K562 (cell line): ENCODE measurements around the gene UQCRHL. TPM values are rescaled to one million over a fixed set of nuclear protein-coding genes. Genes with fewer than 3 reads are reported as not detected.

Source experiments
- ADNP ChIP-seq: fragments of 200-800 bp; sonication (Bioruptor generic); IDR thresholded peaks from 2 replicates; pipeline ENCODE4 v1.6.1; 2016; ENCODE audit warnings: missing genetic modification characterization, missing compliant biosample characterization
- FOXA1 ChIP-seq: fragments of 450-650 bp; IDR thresholded peaks from 2 replicates; pipeline ENCODE4 v1.6.1; 2016; ENCODE audit warnings: mild to moderate bottlenecking, borderline replicate concordance
- JUND ChIP-seq, 2 experiments: IDR thresholded peaks; 2 replicates in 1 of 2; 3 replicates in 1 of 2; pipeline ENCODE4 v1.6.1; 2011; ENCODE audit warnings: borderline replicate concordance in 2 of 2, low read depth in 2 of 2, low read length in 2 of 2, improper control_type of control experiment in 1 of 2, missing biosample characterization in 1 of 2, missing genetic modification characterization in 1 of 2, missing genetic modification reagents in 1 of 2
- KLF16 ChIP-seq: IDR thresholded peaks from 2 replicates; pipeline ENCODE4 v1.6.1; 2016; ENCODE audit warnings: antibody characterized with exemption
- MAZ ChIP-seq, 2 experiments: fragments of 450-650 bp in 1 of 2; sonication (generic) in 1 of 2; formaldehyde crosslinking; IDR thresholded peaks in 1 of 2; conservative IDR thresholded peaks in 1 of 2; 2 replicates each; pipeline versions ENCODE4 v1.4.0 to v1.5.0; 2020; ENCODE audit warnings: mild to moderate bottlenecking in 1 of 2, missing genetic modification reagents in 1 of 2
- SIN3A ChIP-seq, 2 experiments: fragments of 150-350 bp in 1 of 2; IDR thresholded peaks; 2 replicates each; pipeline ENCODE4 v1.6.1; 2011 to 2016; ENCODE audit warnings: borderline replicate concordance in 2 of 2, low read depth in 2 of 2, low read length in 2 of 2, mild to moderate bottlenecking in 2 of 2, moderate library complexity in 2 of 2; ENCODE audit not compliant: control insufficient read depth in 1 of 2
- SIRT6 ChIP-seq: IDR thresholded peaks from one replicate; pipeline ENCODE4 v1.6.1; 2012; ENCODE audit warnings: low read depth, mild to moderate bottlenecking, control low read depth, inconsistent platforms, low read length, moderate library complexity
- SPI1 ChIP-seq: IDR thresholded peaks from 2 replicates; pipeline ENCODE4 v1.6.1; 2011; ENCODE audit warnings: low read depth, low read length, control low read depth, borderline replicate concordance
- SRSF1 ChIP-seq: fragments of 200-400 bp; formaldehyde crosslinking; IDR thresholded peaks from 2 replicates; pipeline ENCODE4 v1.6.1; 2017; ENCODE audit warnings: mild to moderate bottlenecking, low read depth, low read length, moderate library complexity
- STAT5B ChIP-seq: fragments of 250-450 bp; sonication (Bioruptor Pico); IDR thresholded peaks from 2 replicates; pipeline ENCODE4 v1.8.0; 2021; ENCODE audit warnings: mild to moderate bottlenecking, inconsistent platforms
- TEAD1 ChIP-seq, 2 experiments: fragments of 450-650 bp in 1 of 2; sonication (generic) in 1 of 2; formaldehyde crosslinking; IDR thresholded peaks; 2 replicates each; pipeline versions ENCODE4 v1.4.0 to v1.8.0; 2020 to 2022; ENCODE audit warnings: mild to moderate bottlenecking in 2 of 2, missing genetic modification reagents in 1 of 2
- THRAP3 ChIP-seq: fragments of 450-650 bp; IDR thresholded peaks from 2 replicates; pipeline ENCODE4 v1.6.1; 2016; ENCODE audit warnings: mild to moderate bottlenecking, inconsistent platforms, borderline replicate concordance
- ZNF384 ChIP-seq: IDR thresholded peaks from 2 replicates; pipeline ENCODE4 v1.6.1; 2012; ENCODE audit warnings: low read depth, low read length, improper control_type of control experiment
- polyA plus RNA-seq, 8 experiments: library from polyadenylated mRNA; depleted of rRNA in 4 of 8; stranded (reverse) in 5 of 8; unstranded in 3 of 8; fragments of >200 nt; fragmentation: Nextera tagmentation in 2 of 8; fragmentation: Illumina TruSeq in 1 of 8; extraction: Ambion mirVana in 2 of 8; extraction: Trizol in 1 of 8; gene quantifications; 2 replicates each; pipeline versions ENCODE4 v1.2.1 to v1.2.3, GENCODE V29; 2011 to 2014; ENCODE audit warnings: inconsistent platforms in 1 of 8, missing spikeins in 1 of 8
- total RNA-seq, 7 experiments: library from RNA; depleted of rRNA in 6 of 7; stranded (reverse); fragments of >200 nt in 6 of 7; fragmentation: Illumina TruSeq in 2 of 7; extraction: Trizol in 2 of 7; gene quantifications; 2 replicates each; pipeline versions ENCODE4 v1.2.1 to v1.2.3, GENCODE V29; 2011 to 2021; ENCODE audit warnings: low replicate concordance in 1 of 7
- TF ChIP-seq, protein P1 (sequence below): fragments of 250-450 bp; sonication (Bioruptor Pico); IDR thresholded peaks from 2 replicates; pipeline ENCODE4 v1.8.0; 2021; ENCODE audit warnings: borderline replicate concordance, mild to moderate bottlenecking, moderate library complexity; ENCODE audit not compliant: poor library complexity, severe bottlenecking
- TF ChIP-seq, protein P2 (sequence below), 2 experiments: fragments of 450-650 bp in 1 of 2; sonication (generic) in 1 of 2; formaldehyde crosslinking in 1 of 2; IDR thresholded peaks in 1 of 2; conservative IDR thresholded peaks in 1 of 2; 2 replicates each; pipeline versions ENCODE4 v1.6.1 to v1.8.1; 2016 to 2023; ENCODE audit warnings: mild to moderate bottlenecking in 2 of 2, moderate library complexity in 2 of 2, inconsistent platforms in 1 of 2, missing genetic modification reagents in 1 of 2
- TF ChIP-seq, protein P3 (sequence below): fragments of 250-450 bp; sonication (Bioruptor Pico); IDR thresholded peaks from 2 replicates; pipeline ENCODE4 v1.9.0; 2021; ENCODE audit warnings: mild to moderate bottlenecking, inconsistent platforms
- TF ChIP-seq, protein P4 (sequence below): fragments of 450-650 bp; IDR thresholded peaks from 2 replicates; pipeline ENCODE4 v1.6.1; 2018; ENCODE audit not compliant: partially characterized antibody

Gene UQCRHL
- total and polyA plus RNA-seq, 9 of the 15 experiments (the other 6 are each of a cell fraction or from before 2014, with no cell fraction given), result 5.1 to 41.3 (median 21.8) TPM

DNA sequence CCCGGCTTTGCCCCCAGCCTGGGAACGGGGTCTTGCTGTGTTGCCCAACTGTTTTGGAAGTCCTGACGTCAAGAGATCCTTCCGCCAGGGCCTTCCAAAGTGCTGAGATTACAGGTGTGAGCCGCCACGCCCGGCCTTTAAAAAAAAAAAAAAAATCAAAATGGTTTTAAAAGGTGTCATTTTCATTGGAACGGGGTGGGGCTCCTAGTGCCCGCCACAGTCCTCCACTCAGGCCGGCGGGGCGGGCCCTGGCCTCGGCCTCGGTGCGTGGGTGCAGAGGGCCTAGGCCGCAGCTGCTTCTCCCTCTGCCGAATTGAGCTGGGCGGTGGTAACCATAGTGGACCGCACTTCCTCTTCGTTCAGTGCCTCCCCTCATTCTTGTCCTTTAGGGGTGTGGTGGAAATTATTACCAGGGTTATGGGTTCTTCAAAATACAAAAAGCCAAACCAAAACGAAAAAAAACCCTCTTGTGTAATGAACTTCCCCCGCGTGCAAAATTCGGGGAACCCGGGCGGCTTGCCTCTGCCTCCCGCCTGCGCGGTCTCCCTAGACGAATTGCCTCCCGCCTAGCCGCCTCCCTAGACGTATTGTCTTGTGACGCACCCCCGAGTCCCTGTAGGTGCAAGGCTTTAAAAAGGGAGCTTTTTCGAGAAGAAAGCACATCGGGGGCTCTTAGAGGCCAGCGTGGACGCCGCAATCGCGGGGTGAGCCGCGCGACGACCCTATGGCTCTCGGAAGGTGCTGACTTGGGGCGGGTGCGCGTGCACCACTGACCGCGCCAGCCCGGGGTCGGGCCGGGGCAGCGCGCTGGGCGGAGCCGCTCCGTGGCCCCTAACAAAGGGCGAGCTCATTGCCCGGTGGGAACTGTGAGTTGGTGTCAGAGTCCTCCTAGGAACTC, 29.6 kb upstream of the UQCRHL start (continued):
- TF ChIP-seq, protein P1, sequence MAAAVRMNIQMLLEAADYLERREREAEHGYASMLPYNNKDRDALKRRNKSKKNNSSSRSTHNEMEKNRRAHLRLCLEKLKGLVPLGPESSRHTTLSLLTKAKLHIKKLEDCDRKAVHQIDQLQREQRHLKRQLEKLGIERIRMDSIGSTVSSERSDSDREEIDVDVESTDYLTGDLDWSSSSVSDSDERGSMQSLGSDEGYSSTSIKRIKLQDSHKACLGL, result no peak
- TF ChIP-seq MAZ (CRISPR knock-in tag; conservative IDR thresholded peaks at IDR 0.05 in 1 of 2, IDR thresholded peaks at IDR 0.05 in 1 of 2), result no peak
- TF ChIP-seq, protein P2, sequence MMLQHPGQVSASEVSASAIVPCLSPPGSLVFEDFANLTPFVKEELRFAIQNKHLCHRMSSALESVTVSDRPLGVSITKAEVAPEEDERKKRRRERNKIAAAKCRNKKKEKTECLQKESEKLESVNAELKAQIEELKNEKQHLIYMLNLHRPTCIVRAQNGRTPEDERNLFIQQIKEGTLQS (IDR thresholded peaks at IDR 0.05), result peak; percentile 48; the same call in 1 of the 2 replicates
- TF ChIP-seq, protein P2 (CRISPR knock-in tag; conservative IDR thresholded peaks at IDR 0.05), result no peak
- TF ChIP-seq ZNF384, result peak; percentile 6; the same call in 1 of the 2 replicates
- TF ChIP-seq SIRT6, result no peak
- TF ChIP-seq, protein P3, sequence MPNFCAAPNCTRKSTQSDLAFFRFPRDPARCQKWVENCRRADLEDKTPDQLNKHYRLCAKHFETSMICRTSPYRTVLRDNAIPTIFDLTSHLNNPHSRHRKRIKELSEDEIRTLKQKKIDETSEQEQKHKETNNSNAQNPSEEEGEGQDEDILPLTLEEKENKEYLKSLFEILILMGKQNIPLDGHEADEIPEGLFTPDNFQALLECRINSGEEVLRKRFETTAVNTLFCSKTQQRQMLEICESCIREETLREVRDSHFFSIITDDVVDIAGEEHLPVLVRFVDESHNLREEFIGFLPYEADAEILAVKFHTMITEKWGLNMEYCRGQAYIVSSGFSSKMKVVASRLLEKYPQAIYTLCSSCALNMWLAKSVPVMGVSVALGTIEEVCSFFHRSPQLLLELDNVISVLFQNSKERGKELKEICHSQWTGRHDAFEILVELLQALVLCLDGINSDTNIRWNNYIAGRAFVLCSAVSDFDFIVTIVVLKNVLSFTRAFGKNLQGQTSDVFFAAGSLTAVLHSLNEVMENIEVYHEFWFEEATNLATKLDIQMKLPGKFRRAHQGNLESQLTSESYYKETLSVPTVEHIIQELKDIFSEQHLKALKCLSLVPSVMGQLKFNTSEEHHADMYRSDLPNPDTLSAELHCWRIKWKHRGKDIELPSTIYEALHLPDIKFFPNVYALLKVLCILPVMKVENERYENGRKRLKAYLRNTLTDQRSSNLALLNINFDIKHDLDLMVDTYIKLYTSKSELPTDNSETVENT, result no peak
- TF ChIP-seq THRAP3, result peak; percentile 88
- TF ChIP-seq JUND (IDR thresholded peaks at IDR 0.05; ENCODE audit: borderline replicate concordance, low read depth, low read length), result no peak
- no peak for TF ChIP-seq JUND (tag; IDR thresholded peaks at IDR 0.05; ENCODE audit: borderline replicate concordance, low read depth, low read length)
- peak; percentile 64; the same call in 1 of the 2 replicates for TF ChIP-seq SPI1
- no peak for TF ChIP-seq KLF16
- peak; percentile 63; the same call in 1 of the 2 replicates for TF ChIP-seq ADNP (tag)
- no peak for TF ChIP-seq SIN3A (IDR thresholded peaks at IDR 0.05; ENCODE audit: borderline replicate concordance in 2 of 2, control insufficient read depth in 1 of 2, low read depth in 2 of 2, low read length in 2 of 2)
- TF ChIP-seq SRSF1, result no peak
- no peak for TF ChIP-seq TEAD1 (CRISPR knock-in tag; IDR thresholded peaks at IDR 0.05)
- TF ChIP-seq FOXA1, result no peak
- TF ChIP-seq STAT5B (CRISPR knock-in tag), result no peak
- TF ChIP-seq, protein P4, sequence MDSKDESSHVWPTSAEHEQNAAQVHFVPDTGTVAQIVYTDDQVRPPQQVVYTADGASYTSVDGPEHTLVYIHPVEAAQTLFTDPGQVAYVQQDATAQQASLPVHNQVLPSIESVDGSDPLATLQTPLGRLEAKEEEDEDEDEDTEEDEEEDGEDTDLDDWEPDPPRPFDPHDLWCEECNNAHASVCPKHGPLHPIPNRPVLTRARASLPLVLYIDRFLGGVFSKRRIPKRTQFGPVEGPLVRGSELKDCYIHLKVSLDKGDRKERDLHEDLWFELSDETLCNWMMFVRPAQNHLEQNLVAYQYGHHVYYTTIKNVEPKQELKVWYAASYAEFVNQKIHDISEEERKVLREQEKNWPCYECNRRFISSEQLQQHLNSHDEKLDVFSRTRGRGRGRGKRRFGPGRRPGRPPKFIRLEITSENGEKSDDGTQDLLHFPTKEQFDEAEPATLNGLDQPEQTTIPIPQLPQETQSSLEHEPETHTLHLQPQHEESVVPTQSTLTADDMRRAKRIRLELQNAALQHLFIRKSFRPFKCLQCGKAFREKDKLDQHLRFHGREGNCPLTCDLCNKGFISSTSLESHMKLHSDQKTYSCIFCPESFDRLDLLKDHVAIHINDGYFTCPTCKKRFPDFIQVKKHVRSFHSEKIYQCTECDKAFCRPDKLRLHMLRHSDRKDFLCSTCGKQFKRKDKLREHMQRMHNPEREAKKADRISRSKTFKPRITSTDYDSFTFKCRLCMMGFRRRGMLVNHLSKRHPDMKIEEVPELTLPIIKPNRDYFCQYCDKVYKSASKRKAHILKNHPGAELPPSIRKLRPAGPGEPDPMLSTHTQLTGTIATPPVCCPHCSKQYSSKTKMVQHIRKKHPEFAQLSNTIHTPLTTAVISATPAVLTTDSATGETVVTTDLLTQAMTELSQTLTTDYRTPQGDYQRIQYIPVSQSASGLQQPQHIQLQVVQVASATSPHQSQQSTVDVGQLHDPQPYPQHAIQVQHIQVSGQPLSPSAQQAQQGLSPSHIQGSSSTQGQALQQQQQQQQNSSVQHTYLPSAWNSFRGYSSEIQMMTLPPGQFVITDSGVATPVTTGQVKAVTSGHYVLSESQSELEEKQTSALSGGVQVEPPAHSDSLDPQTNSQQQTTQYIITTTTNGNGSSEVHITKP, result peak; percentile 4
